HEK293 (cell line): ENCODE results near the gene GALNT6.

Source experiments
- GLI2 ChIP-seq: fragments of 450-650 bp; formaldehyde crosslinking; IDR thresholded peaks from 2 replicates; pipeline ENCODE4; 2017; ENCODE audit warnings: missing biosample characterization, missing genetic modification characterization, low read depth, borderline replicate concordance
- PRDM1 ChIP-seq: fragments of 450-650 bp; formaldehyde crosslinking; IDR thresholded peaks from 2 replicates; pipeline ENCODE4; 2016; ENCODE audit warnings: missing biosample characterization, missing genetic modification characterization
- SP2 ChIP-seq: fragments of 450-650 bp; formaldehyde crosslinking; IDR thresholded peaks from 2 replicates; pipeline ENCODE4 v1.5.1; 2016; ENCODE audit warnings: missing biosample characterization, missing genetic modification characterization
- SP3 ChIP-seq: fragments of 450-650 bp; formaldehyde crosslinking; IDR thresholded peaks from 2 replicates; pipeline ENCODE4 v1.5.1; 2016; ENCODE audit warnings: missing biosample characterization, missing genetic modification characterization
- ZNF10 ChIP-seq: fragments of 450-650 bp; formaldehyde crosslinking; IDR thresholded peaks from 2 replicates; pipeline ENCODE4 v1.5.1; 2017; ENCODE audit warnings: missing biosample characterization, missing genetic modification characterization
- ZNF112 ChIP-seq: fragments of 450-650 bp; formaldehyde crosslinking; IDR thresholded peaks from 2 replicates; pipeline ENCODE4 v1.5.0; 2017; ENCODE audit warnings: missing biosample characterization, missing genetic modification characterization
- ZNF221 ChIP-seq: fragments of 450-650 bp; formaldehyde crosslinking; IDR thresholded peaks from 2 replicates; pipeline ENCODE4 v1.5.1; 2017; ENCODE audit warnings: missing biosample characterization, missing genetic modification characterization, borderline replicate concordance
- ZNF350 ChIP-seq: fragments of 450-650 bp; formaldehyde crosslinking; IDR thresholded peaks from 2 replicates; pipeline ENCODE4 v1.5.0; 2017; ENCODE audit warnings: missing biosample characterization, mild to moderate bottlenecking, missing genetic modification characterization
- ZNF404 ChIP-seq: fragments of 450-650 bp; formaldehyde crosslinking; IDR thresholded peaks from 2 replicates; pipeline ENCODE4 v1.5.1; 2017; ENCODE audit warnings: missing biosample characterization, missing genetic modification characterization
- ZNF423 ChIP-seq: fragments of 450-650 bp; formaldehyde crosslinking; IDR thresholded peaks from 2 replicates; pipeline ENCODE4 v1.5.1; 2016; ENCODE audit warnings: missing biosample characterization, missing genetic modification characterization
- TF ChIP-seq, protein P1 (sequence below): fragments of 450-650 bp; formaldehyde crosslinking; IDR thresholded peaks from 2 replicates; pipeline ENCODE4 v1.5.1; 2016; ENCODE audit warnings: missing biosample characterization, missing genetic modification characterization
- TF ChIP-seq, protein P2 (sequence below): fragments of 450-650 bp; formaldehyde crosslinking; IDR thresholded peaks from 2 replicates; pipeline ENCODE4 v1.5.1; 2016; ENCODE audit warnings: missing biosample characterization, missing genetic modification characterization, borderline replicate concordance
- TF ChIP-seq, protein P3 (sequence below): fragments of 450-650 bp; formaldehyde crosslinking; IDR thresholded peaks from 2 replicates; pipeline ENCODE4 v1.5.1; 2016; ENCODE audit warnings: missing biosample characterization, missing genetic modification characterization

DNA sequence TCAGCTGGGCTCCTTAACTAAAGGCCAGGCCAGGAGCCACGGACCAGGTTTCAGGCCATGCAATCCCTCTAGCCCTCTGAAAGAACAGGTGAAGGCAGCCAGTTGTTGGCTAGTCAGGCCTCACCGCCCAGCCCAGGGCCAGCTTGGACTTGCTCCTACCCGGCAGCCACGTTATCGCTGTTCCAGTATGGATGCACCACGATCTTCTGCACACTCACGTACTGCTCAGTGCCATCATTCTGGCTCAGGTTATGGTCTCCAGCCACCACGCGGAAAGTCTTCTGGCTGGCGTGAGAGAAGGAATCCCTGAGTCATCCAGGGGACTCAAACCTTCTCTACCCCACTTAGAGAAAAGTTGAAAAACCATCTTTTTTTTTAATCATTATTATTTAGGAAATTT lies 48.8 kb downstream of the GALNT6 start:
- TF ChIP-seq, protein P1, sequence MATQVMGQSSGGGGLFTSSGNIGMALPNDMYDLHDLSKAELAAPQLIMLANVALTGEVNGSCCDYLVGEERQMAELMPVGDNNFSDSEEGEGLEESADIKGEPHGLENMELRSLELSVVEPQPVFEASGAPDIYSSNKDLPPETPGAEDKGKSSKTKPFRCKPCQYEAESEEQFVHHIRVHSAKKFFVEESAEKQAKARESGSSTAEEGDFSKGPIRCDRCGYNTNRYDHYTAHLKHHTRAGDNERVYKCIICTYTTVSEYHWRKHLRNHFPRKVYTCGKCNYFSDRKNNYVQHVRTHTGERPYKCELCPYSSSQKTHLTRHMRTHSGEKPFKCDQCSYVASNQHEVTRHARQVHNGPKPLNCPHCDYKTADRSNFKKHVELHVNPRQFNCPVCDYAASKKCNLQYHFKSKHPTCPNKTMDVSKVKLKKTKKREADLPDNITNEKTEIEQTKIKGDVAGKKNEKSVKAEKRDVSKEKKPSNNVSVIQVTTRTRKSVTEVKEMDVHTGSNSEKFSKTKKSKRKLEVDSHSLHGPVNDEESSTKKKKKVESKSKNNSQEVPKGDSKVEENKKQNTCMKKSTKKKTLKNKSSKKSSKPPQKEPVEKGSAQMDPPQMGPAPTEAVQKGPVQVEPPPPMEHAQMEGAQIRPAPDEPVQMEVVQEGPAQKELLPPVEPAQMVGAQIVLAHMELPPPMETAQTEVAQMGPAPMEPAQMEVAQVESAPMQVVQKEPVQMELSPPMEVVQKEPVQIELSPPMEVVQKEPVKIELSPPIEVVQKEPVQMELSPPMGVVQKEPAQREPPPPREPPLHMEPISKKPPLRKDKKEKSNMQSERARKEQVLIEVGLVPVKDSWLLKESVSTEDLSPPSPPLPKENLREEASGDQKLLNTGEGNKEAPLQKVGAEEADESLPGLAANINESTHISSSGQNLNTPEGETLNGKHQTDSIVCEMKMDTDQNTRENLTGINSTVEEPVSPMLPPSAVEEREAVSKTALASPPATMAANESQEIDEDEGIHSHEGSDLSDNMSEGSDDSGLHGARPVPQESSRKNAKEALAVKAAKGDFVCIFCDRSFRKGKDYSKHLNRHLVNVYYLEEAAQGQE (tag by site-specific recombination), result no peak
- TF ChIP-seq SP2 (tag by site-specific recombination), result no peak
- TF ChIP-seq, protein P2, sequence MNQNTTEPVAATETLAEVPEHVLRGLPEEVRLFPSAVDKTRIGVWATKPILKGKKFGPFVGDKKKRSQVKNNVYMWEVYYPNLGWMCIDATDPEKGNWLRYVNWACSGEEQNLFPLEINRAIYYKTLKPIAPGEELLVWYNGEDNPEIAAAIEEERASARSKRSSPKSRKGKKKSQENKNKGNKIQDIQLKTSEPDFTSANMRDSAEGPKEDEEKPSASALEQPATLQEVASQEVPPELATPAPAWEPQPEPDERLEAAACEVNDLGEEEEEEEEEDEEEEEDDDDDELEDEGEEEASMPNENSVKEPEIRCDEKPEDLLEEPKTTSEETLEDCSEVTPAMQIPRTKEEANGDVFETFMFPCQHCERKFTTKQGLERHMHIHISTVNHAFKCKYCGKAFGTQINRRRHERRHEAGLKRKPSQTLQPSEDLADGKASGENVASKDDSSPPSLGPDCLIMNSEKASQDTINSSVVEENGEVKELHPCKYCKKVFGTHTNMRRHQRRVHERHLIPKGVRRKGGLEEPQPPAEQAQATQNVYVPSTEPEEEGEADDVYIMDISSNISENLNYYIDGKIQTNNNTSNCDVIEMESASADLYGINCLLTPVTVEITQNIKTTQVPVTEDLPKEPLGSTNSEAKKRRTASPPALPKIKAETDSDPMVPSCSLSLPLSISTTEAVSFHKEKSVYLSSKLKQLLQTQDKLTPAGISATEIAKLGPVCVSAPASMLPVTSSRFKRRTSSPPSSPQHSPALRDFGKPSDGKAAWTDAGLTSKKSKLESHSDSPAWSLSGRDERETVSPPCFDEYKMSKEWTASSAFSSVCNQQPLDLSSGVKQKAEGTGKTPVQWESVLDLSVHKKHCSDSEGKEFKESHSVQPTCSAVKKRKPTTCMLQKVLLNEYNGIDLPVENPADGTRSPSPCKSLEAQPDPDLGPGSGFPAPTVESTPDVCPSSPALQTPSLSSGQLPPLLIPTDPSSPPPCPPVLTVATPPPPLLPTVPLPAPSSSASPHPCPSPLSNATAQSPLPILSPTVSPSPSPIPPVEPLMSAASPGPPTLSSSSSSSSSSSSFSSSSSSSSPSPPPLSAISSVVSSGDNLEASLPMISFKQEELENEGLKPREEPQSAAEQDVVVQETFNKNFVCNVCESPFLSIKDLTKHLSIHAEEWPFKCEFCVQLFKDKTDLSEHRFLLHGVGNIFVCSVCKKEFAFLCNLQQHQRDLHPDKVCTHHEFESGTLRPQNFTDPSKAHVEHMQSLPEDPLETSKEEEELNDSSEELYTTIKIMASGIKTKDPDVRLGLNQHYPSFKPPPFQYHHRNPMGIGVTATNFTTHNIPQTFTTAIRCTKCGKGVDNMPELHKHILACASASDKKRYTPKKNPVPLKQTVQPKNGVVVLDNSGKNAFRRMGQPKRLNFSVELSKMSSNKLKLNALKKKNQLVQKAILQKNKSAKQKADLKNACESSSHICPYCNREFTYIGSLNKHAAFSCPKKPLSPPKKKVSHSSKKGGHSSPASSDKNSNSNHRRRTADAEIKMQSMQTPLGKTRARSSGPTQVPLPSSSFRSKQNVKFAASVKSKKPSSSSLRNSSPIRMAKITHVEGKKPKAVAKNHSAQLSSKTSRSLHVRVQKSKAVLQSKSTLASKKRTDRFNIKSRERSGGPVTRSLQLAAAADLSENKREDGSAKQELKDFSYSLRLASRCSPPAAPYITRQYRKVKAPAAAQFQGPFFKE, result no peak
- TF ChIP-seq PRDM1 (tag by site-specific recombination), result no peak
- TF ChIP-seq ZNF112 (tag by site-specific recombination), result no peak
- TF ChIP-seq ZNF10, result no peak
- no peak for TF ChIP-seq SP3 (tag by site-specific recombination)
- no peak for TF ChIP-seq ZNF221 (tag by site-specific recombination)
- no peak for TF ChIP-seq GLI2 (tag by site-specific recombination)
- TF ChIP-seq ZNF404 (tag by site-specific recombination), result no peak
- TF ChIP-seq, protein P3, sequence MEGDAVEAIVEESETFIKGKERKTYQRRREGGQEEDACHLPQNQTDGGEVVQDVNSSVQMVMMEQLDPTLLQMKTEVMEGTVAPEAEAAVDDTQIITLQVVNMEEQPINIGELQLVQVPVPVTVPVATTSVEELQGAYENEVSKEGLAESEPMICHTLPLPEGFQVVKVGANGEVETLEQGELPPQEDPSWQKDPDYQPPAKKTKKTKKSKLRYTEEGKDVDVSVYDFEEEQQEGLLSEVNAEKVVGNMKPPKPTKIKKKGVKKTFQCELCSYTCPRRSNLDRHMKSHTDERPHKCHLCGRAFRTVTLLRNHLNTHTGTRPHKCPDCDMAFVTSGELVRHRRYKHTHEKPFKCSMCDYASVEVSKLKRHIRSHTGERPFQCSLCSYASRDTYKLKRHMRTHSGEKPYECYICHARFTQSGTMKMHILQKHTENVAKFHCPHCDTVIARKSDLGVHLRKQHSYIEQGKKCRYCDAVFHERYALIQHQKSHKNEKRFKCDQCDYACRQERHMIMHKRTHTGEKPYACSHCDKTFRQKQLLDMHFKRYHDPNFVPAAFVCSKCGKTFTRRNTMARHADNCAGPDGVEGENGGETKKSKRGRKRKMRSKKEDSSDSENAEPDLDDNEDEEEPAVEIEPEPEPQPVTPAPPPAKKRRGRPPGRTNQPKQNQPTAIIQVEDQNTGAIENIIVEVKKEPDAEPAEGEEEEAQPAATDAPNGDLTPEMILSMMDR (tag by site-specific recombination), result no peak
- TF ChIP-seq ZNF350 (tag by site-specific recombination), result no peak
- TF ChIP-seq ZNF423 (tag by site-specific recombination), result no peak
